Brain pericyte (primary cell): ENCODE data around the gene FAM107B.
"Not testable (repeated sequence)": the region's sequence is repeated elsewhere in the genome, so short reads cannot be mapped to it uniquely, and the experiment has no call there.

Experiments
- DNase-seq: peaks from one replicate; pipeline ENCODE4 v3.0.0-alpha.2; 2012; ENCODE audit warnings: low read depth, low spot score

FAM107B gene

DNA sequence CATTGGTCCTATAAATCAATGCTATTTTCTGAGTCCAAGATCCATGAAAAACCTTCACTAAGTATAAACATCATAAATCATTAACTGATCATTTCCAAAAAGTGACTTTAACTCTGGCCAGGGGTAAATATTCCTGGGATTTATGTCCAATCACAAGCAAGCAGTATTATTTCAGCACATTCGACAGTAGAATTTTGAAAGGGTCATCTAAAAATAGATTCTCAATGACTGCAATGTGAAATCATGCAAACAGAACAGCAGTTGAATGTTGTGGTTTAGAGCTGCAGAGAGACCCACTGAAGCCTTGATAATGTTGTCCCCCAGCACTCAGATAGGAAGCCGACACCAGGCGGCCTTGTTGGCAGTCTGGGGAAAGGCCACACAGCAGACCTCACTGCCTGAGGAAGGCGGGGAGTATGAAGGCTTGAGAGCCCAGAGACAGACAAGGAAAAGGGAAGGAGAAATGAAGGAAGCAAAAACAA, 38.1 kb downstream of the FAM107B start:
- DNase-seq: no peak

DNA sequence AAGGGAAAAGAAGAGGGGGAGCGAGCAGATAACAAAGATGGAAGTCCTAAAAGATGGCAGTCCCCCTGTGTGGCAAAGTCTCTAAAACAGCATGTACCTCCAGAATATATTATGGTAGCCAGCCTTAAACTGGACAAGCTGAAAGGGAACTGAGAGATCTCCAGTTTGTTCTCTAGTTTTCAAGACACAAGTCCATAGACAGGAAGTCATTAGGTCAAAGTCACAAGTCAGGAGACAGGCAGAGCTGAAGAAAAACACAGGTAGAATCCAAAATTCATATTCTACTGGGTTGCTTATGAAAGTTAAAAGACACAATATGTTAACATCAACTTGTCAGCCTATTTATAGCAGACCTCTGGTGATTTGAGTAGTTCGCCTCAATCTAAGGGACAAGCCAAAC, 38.7 kb downstream of the FAM107B start:
- DNase-seq: no peak

DNA sequence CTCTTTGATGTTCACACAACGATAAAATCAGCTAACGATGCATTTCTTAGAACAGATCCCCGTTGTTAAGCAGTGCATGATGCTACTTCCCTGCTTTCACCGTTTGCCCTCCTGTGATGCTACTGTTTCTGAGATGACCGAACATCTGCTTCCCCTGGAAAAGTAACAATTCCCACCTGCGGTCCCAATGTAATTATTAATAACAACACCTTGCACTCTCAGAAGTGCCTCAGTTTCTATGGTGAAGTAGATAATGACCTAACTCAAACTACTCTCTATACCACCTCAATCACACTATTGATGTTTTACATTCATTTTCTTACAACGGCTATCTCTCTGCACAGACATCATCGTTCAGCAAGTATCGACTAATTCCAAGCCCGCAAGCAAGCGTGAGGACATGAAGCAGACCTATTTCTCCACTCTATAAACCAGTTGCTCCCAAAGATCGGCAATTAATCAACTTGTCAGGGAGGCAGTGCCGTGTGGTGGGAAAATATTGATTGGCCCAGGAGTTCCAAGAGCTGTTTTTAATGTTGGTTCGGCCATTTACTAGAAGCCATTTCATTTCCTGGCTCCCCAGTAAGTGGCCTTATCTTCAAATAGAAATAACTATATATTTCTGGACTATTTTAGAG, 42.7 kb downstream of the FAM107B start:
- DNase-seq: no peak

DNA sequence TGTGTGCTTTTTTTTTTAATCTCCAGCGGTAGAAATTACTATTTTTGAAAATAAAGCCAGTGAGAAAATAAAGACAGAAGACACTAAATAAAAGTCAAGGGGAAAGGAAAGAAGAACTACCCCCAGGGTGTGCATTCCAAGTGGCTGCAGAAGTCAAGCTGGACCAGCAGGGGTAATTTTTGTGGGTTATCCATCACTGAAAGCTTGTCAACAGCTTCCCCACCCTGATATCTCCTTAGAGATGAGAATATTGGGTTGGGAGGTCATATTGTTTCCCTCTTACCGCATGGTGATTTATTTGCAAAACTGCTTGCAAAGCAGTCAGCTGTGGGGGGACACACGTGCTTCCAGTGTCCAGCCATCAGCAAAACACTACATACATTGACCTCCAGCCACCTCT, 46.4 kb downstream of the FAM107B start:
- no peak for DNase-seq

DNA sequence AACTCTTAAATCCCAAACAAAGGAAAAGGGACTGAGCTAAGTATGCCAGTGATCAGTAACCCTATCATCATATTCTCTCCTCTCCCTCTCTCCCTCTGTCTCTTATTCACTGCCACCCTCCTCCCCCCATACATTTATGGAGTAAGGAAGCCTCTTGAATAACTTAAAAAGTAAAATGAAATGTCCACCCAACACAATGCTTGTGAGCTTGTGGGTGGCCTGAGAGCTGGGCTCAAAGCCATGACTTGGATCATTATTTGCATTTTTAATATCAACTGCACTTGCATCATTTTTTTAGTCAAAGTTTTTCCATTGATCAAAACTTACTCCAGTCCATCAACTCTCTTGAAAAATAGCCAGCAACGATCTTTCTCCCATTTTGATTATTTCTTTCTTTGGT, 46.8 kb downstream of the FAM107B start:
- no peak for DNase-seq

DNA sequence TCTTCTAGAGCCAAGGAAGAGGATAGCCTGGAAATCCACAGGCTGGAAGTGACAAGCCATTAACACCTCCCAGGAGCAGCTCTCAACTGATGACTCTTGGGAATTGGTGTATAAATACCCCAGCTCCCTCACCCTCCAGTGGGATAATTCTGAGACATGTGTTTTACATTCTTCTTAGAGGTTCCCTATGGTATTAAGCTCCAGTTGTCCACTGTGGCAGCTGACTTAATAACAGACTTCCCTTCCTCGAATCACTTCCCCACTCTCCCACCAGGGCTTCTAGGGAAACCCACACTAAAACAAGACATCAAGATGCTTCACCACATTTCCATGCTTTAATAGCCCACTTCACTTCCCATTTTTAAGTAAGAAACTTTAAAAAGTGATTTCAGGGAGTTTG, 47.2 kb downstream of the FAM107B start:
- no peak for DNase-seq

DNA sequence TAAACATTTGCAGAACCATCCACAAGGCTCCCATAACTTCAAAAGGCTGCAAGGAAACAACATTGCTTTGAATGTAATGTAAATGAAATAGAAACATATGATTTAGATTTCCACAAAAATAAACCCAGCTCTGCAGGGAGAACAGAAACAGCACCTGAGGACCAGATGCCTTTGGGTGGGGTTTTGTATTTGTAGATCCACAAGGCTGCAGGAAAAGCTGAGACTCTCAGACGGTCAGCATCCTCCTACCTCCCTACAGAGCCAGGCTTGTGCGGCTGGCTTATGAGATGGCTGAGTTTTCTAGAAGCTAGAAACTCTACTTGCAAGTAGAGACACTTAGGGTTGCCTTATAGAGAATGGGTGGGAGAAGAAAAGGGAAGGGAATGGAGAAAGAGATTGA, 49.8 kb downstream of the FAM107B start:
- DNase-seq: no peak

- DNase-seq: no peak
Observed at GRCh38 chr10:14723052-14723689, 51.5 kb downstream of the FAM107B start.

GRCh38 chr10:14717552-14717951, 57.1 kb downstream of the FAM107B start:
- no peak for DNase-seq

DNA sequence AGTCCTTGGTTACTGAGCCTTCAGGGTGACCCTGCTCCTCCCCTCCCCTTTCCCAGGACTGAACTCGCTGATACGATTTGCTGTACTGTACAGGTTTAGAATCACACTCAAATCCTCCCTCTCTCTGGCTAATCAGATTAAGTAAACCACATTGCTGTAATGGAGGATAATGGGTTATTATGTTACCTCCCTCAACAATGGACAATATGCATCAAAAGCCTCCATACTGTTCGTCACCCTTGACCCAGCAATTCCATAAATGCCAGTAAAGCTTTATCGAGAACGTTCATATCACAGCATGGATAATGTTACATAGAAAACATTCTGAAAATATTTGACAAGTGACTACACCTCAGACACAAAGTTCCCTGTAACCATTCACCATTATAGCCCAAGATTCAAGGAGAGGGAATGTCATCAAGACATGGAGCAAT, 61.7 kb downstream of the FAM107B start:
- no peak for DNase-seq

DNA sequence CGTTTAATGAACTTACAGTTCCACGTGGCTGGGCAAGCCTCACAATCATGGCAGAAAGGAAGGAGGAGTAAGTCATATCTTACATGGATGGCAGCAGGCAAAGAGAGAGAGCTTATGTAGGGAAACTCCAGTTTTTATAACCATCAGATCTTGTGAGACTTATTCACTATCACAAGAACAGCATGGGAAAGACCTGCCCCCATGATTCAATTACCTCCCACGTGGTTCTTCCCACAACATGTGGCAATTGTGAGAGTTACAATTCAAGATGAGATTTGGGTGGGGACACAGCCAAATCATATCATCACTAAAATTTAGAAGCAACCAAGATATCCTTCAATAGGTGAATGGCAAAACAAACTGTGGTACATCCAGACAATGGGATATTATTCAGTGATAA, 65.4 kb downstream of the FAM107B start:
- not testable (repeated sequence) for DNase-seq

DNA sequence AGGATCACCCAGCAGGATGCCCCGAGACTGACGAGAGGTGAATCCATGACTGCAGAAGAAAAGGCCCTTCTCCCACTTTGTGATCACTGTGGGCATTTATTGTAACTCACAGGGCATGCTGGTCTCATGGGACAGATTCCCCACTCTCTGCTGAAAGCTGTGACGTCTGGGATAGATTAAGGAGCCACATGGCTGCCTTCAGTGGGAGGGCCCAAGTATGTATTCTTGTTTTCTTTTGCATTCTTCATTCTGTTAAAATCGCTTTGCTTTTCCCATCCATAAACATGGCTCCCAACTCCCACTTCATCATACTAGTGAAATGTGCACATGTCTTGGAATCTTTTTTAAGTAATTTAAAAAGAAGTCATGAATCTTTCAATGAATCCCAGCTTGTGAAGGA, 67.2 kb downstream of the FAM107B start:
- no peak for DNase-seq

- DNase-seq: no peak
Observed at GRCh38 chr10:14705548-14706230, 69.0 kb downstream of the FAM107B start.

DNA sequence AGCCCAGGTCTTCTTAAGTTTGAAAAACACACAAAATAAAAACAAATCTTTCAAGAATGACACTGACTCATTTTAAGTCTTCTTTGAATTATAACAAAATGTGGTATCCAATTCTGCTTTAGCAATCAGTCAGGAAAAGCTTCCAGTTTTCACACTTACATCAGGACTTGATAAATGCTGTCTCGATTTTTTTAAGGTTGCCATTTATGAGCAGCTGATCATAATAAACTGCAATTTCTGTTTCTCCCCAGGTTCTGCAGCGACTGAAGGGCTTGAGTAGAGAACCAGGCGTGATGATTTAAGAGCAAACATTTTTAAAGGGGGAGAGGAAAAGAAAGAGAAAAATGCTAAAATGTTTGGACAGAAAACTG, 71.1 kb downstream of the FAM107B start:
- DNase-seq: no peak

GRCh38 chr10:14701466-14701865, 73.2 kb downstream of the FAM107B start:
- DNase-seq: no peak

- no peak for DNase-seq
Observed at GRCh38 chr10:14700546-14700945, 74.2 kb downstream of the FAM107B start.

- DNase-seq: no peak
Observed at GRCh38 chr10:14699482-14699881, 75.2 kb downstream of the FAM107B start.

- no peak for DNase-seq
Observed at GRCh38 chr10:14698829-14699170, 75.9 kb downstream of the FAM107B start.

DNA sequence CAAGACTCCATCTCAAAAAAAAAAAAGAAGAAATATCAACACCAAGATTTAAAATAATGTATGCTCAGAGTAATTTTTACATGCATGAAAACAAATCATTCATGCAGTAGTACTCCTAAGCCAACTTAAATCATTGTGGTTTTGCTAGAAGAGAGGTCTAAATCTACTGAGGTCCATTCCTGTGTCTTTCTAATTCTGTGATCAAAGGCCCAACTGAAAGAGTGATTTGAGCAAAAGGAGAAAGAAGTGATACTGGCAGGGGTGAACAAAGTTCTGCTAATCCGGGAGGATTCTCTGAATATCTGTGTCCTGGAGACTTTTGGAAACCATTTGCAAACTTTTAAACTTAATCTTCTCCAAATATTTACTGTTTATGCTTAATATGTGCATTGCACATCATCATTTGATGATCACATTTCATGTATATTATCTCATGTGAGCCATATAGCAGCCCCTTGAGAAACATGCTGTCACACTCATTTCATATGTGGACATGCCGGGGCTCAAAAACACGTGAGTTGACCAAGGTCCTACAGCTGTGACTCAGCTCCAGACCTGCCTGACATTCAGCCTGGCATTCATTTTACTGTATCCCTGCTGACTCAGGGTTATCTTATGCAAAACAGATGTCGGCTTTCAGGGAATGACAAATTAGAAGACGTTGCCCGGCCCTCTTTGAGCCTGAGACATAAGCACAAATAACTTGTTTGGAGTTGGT, 76.4 kb downstream of the FAM107B start:
- DNase-seq: no peak

GRCh38 chr10:14697281-14697680, 77.4 kb downstream of the FAM107B start:
- no peak for DNase-seq

DNA sequence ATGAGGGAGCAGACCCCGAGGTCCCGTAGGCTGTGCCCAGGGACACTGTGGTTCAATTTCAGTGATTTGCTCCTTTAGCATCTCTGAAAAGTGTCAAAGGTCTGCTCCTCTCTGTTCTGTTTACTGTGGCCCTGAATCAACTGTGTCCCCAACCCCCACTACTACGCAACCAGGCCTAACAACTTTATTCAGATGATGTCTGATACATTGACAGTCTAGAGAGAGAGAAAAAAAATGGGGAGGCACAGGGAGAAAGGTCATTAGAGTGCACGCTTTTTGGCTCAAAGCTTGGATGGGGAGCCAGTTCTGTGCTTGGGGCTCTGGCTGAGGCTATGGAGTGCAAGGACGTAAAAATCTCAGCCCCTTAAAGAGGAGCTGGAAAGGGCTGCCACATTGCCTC, 77.9 kb downstream of the FAM107B start:
- DNase-seq: no peak

DNA sequence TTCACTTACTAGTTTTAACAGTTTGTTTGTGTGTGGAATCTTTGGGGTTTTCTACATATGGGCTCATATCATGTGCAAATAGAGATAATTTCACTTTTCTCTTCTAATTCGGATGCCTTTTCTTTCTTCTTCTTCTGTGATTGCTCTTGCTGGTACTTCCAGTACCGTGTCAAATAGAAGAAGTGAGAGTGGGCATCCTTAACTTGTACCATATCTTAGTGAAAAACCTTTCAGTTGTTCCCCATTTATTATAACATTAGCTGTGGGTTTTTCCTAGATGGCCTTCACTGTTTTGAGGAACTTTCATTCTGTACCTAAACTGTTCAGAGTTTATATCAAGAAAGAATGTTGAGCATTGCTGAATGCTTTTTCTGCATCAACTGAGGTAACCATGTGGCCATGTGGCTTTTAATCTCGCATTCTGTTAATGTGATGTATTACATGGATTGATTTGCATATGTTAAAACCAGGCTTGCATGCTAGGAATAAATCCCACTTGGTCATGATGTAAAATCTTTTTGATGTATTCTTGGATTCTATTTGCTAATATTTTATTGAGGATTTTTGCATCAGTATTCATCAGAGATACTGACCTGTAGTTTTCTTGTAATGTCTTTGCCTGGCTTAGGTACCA, 78.7 kb downstream of the FAM107B start:
- no peak for DNase-seq
